ENCODE measurements around the gene ESPL1.
A peak's percentile ranks its signal among the peaks of the same experiment; 100 is the strongest.
"Not testable (repeated sequence)": the region's sequence is repeated elsewhere in the genome, so short reads cannot be mapped to it uniquely, and the experiment has no call there.

The ESPL1 gene

DNA sequence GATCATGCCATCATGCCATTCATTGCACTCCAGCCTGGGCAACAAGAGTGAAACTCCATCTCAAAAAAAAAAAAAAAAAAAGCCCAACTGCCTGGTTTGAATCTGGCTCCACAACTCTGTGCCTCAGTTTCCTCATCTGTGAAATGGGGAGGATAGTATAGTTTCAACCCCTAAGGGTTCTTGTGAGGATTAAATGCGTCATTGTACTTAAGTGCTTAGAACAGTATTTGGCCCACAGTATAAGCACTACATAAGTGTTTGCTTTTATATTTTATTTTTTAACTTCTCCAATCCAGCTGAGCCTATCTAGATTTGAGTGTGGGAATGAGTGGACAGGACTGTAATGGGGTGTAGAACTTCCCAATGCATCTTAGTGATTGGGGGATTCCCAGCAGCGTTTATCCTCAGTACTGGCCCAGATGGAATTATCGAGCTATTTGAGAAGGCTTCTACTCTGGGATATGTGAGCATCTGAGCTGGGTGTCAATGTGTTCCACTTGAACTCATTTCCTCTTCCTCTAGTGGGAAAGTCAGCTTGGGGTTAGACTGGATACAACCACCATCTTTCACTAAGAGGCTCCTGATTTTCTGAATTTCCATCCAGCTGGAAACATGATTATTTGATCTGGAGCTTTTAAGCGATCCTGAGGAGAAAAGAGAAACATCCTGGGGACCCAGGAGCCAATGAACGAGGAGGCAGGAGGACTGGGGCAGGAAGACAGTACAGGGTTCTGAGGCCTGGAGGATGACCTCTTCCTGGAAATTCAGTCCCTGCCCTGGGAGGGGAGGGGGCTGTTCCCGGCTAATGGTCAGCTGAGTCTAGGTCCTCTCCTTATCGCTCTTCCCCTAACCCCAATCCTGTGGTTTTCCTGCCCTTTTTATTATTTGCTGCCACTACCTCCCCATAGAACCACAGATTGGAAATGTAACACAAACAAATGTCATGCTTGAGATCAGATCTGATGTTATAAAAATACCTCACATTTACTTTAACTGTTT, 9.3 kb upstream of the ESPL1 start:
- no peak for DNase-seq (ENCODE audit: low read depth)

DNA sequence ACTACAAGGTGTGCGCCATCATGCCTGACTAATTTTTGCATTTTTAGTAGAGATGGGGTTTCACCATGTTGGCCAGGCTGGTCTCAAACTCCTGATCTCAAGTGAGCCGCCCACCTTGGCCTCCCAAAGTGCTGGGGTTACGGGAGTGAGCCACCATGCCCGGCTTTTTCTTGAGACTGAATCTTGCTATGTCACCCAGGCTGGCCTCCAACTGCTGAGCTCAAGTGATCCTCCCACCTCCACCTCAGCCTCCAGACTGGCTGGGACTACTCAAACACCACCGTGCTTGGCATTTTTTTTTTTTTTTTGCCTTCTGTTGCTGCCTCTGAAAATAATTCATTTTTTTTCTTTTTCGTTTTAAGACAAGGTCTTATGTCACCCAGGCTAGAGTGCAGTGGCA, 8.2 kb upstream of the ESPL1 start:
- no peak for DNase-seq (ENCODE audit: low read depth)

DNA sequence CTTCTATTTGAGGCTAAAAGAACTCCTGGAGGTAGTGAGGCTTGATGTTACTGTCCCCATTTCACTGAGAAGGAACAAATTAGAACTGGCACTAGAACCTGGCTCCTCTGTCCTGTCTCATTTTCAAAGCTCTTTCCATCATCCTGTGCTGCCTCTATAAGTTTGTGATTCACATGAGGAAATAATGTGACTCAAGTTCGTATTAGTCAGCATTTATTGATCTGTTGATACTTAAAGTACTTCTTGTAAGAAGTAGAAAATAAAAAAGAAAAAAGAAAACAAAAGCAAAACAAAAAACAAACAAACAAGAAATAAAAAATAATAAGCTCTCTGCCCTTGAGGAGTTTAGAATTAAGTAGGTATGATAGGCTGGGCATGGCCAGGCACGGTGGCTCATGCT, 2.3 kb upstream of the ESPL1 start:
- no peak for DNase-seq (ENCODE audit: low read depth)

DNA sequence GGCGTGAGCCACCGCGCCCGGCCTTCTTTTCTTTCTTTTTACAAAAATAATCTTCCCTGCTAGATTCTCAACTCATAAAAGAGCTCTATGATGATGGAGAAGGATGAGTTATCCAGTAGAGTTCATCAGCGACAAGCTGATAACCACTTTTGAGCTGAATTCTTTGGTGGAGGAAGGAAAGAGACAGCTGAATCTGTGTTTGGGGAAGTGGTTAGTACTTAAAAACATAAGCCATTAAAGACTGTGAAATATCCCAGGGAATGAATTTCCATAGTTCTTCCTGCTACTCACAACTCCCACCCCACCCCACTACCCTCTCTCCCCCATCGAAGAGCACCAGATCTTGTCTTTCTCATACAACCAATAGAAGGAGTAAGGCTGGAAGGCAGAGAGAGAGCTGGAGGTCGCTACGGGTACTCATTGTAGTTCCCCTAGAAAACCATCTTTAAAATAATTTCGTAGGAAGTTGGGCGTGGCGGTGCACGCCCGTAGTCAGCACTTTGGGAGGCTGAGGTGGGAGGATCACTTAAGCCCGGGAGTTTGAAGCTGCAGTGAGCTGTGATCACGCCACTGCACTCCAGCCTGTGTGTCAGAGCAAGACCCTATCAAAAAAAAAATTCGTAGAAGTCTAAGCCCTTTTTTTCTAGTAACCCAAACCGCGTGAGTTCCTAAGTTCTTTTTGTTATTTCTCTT, 647 bp upstream of the ESPL1 start:
- no peak for DNase-seq (ENCODE audit: low read depth)

DNA sequence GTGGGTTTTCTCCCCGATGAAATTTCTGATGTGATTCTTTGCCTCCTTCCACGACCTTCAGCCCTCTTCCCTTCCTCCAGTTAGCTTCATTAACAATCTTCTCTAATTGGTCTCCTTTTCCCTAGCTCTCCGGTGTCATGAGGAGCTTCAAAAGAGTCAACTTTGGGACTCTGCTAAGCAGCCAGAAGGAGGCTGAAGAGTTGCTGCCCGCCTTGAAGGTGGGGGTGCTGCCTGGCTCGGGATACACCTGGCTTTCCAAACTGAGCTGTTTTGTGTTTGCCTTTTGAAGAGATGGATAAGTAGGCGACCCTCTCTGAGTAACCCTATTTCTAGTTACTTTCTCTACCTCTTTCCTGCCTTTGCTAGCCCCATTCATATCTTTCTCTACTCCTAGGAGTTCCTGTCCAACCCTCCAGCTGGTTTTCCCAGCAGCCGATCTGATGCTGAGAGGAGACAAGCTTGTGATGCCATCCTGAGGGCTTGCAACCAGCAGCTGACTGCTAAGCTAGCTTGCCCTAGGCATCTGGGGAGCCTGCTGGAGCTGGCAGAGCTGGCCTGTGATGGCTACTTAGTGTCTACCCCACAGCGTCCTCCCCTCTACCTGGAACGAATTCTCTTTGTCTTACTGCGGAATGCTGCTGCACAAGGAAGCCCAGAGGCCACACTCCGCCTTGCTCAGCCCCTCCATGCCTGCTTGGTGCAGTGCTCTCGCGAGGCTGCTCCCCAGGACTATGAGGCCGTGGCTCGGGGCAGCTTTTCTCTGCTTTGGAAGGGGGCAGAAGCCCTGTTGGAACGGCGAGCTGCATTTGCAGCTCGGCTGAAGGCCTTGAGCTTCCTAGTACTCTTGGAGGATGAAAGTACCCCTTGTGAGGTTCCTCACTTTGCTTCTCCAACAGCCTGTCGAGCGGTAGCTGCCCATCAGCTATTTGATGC, 797 bp downstream of the ESPL1 start:
- DNase-seq (ENCODE audit: low read depth) = no peak

DNA sequence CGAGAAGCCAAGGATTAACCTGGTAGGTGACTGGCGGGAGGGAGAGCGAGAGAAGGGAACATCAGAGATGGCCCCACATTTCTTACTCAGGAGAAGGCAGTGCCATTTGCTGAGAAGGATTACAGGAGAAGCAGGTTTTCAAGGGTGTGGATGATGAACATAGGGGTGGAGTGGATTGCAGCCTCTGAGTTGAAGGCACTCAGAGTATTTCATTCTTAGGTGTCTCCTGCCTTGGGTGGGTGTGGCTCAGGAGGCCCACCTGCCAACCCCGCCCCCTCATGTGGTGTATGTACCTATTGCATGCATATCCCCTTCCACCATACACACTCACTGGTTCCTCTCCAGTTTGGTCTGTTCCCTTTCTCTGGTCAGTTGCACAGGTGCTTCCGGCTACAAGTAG, 6.3 kb downstream of the ESPL1 start:
- DNase-seq (ENCODE audit: low read depth) = no peak

DNA sequence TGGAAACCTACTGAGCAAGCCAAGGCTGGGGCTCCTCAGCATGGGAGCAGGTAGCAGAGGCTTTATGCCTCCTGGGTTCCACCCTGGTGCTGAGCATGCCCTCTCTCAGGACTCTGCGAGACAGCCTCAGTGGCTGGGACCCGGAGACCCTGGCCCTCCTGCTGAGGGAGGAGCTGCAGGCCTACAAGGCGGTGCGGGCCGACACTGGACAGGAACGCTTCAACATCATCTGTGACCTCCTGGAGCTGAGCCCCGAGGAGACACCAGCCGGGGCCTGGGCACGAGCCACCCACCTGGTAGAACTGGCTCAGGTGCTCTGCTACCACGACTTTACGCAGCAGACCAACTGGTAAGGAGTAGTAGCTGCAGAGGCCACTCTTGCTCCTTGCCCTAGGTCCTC, 8.4 kb downstream of the ESPL1 start:
- DNase-seq (ENCODE audit: low read depth) = no peak

DNA sequence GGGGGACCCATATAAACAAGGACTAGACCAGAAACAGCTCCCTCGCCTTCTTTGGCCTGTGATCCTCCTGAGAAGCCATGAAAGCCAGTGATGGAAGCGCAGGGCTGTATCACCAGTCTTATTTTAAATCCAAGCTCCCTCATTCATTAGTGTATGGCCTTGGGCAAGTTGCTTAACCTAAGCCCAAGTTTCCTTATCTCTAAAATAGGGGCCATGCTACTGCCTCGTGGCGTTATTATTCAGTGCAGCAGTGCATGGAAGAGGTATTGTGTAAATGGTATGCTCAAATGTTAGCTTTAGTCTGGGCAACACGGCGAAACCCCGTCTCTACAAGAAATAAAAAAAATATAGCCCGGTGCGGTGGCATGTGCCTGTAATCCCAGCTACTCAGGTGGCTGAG, 9.9 kb downstream of the ESPL1 start:
- DNase-seq (ENCODE audit: low read depth) = peak; percentile 58

DNA sequence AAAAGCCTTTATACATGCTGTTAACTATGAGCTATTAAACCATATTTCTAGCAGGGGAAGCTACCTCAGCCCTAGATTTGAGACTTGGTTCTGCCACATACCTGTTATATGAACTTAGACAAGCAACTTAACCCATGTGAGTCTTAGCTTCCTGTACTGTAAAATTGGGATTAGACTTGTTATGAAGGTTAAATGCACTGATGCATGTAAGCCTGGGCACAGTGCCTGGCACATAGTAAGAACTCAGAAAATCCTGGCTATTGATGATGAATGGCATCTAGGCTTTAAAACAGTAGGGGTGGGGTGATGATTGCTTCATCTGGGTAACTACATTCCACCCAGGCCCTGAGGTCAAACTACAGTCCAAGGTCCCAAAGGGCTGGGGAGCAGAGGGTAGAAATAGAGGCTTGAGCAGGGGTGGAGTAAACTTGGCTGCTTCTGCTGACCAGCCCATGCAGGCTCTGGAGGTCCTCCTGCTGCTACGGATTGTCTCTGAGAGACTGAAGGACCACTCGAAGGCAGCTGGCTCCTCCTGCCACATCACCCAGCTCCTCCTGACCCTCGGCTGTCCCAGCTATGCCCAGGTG, 11.3 kb downstream of the ESPL1 start:
- DNase-seq (ENCODE audit: low read depth) = no peak

DNA sequence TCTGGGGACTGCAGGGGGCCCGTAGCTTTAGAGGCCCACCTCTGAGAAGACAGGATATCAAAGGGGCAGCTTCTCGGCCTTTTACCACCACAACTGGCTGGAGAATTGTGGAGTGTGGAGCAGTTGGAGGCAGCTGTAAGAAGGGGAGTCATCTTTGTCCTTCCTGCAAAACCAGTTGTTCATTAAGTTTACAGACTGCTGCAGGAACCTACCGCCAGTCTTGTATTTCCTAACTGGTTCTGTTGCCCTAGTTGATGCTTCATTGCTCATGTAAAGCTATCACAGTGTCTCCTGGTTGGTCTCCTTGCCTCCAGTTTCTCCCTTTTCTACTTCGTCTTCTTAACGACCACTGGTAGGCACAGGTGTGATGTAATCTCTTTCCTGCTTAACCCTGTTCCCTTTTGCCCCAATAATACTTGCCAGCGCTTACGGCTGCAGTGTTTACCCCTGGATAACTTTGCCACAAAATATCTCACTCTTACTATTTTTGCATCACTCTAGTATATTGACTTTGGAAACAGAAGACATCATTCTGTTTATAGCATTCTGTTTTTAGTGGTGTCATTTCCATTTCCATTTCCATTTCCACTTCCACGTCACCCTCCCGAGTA, 11.9 kb downstream of the ESPL1 start:
- no peak for DNase-seq (ENCODE audit: low read depth)

DNA sequence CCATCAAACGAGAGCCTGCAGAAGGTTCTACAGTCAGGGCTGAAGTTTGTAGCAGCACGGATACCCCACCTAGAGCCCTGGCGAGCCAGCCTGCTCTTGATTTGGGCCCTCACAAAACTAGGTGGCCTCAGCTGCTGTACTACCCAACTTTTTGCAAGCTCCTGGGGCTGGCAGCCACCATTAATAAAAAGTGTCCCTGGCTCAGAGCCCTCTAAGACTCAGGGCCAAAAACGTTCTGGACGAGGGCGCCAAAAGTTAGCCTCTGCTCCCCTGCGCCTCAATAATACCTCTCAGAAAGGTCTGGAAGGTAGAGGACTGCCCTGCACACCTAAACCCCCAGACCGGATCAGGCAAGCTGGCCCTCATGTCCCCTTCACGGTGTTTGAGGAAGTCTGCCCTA, 18.3 kb downstream of the ESPL1 start:
- DNase-seq (ENCODE audit: low read depth) = no peak

DNA sequence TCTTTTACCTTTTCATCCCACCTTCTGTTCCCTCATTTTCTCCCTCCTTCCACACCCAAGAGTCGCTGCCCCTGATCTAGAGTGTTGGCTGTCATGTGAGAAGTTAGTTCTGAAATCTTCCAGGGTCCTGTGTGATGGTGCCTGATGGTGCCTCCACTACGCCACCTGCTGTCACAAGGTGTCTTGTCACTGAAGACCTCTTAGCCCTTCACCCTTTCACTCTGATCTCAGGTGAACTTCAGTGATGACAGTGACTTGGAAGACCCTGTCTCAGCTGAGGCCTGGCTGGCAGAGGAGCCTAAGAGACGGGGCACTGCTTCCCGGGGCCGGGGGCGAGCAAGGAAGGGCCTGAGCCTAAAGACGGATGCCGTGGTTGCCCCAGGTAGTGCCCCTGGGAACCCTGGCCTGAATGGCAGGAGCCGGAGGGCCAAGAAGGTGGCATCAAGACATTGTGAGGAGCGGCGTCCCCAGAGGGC, 19.7 kb downstream of the ESPL1 start:
- DNase-seq (ENCODE audit: low read depth) = peak; percentile 48

DNA sequence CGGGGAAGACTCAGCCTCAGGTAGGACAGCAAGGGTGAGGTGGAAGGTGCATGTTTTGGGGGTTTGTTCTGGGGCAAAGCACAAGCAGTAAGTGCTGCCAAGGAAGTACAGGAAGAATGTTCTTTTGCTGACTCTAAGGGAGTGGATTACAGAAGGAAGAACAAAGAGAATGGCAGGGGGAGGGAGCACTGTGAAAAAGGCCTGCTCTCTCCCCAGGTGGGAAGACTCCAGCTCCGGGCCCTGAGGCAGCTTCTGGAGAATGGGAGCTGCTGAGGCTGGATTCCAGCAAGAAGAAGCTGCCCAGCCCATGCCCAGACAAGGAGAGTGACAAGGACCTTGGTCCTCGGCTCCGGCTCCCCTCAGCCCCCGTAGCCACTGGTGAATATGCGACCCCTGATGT, 20.2 kb downstream of the ESPL1 start:
- no peak for DNase-seq (ENCODE audit: low read depth)

DNA sequence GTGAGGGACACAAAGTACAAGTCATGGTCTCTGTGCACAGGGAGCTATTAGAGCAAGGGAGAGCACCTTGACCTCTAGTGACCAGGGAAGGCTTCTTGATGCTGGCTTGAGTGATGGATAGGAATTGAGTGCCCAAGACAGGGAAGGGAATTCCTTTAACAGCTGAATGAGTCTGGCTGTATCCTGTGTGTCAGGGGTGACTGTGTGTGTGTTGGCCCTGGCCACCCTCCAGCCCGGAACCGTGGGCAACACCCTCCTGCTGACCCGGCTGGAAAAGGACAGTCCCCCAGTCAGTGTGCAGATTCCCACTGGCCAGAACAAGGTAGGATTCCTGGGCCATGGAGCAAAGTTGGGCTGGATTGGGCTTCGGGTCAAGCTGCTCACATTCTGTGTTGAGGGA, 21.8 kb downstream of the ESPL1 start:
- no peak for DNase-seq (ENCODE audit: low read depth)

DNA sequence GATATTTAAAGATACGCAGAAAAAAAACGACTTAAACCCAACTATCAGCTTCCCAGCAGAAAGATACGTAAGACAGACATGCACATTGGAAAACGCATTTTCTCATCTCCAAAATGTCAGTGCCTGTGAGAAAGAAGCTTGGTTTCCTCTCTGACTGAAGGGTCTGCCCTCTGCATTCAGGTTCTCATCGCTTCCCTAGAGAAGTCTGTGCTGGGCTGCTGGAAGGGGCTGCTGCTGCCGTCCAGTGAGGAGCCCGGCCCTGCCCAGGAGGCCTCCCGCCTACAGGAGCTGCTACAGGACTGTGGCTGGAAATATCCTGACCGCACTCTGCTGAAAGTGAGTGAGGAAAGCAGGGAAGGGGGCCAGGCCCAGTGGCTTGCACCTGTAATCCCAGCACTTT, 22.6 kb downstream of the ESPL1 start:
- DNase-seq (ENCODE audit: low read depth) = peak; percentile 66

DNA sequence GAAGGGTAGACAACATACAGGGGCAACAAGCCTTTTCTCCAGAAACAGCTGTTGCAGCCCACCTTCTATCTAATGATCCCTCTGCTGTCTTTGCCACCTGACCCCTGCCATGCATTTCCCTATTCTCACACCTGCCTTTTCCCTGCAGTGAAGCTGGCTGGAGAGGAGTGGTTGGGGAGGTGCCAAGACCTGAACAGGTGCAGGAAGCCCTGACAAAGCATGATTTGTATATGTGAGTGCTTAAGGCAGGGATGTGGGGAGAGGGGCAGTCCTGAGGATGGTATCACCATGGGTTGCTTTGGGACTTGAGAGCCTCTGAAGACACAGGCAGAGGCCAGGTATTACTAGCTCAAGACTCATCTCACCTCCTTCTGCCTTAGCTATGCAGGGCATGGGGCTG, 24.3 kb downstream of the ESPL1 start:
- no peak for DNase-seq (ENCODE audit: low read depth)

DNA sequence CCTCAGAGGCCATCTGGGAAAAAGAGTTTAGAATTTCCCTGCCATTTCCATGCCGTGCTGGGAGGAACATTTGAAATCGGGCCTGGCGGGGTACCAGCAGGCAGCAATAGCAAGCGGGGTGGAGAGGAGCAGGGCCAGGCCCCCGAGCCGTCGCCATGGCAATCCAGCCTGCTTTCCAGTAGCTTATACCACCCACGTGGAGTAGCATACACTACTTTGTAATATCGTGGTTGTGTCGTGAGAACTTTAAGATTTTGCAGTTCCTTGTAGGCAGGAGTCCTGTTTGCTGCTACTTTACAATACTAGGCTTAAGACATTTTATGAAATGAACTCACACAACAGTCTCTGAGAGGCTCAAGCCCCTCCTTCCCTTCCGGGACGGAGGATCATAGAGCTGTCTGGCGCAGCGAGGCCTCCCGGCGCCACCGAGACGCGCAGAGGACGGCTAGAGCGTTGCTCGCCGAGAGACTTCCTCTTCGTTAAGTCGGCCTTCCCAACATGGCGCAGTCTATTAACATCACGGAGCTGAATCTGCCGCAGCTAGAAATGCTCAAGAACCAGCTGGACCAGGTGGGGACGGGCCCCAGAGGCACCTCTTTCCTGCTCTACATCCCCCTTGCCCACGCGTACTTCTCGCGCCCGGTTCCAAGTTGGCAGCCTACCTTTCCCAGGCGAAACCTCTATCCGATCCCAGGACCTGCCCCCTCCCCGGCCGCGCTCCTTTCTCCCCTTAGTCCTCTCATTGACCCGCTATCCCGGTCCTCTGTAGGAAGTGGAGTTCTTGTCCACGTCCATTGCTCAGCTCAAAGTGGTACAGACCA, 27.2 kb downstream of the ESPL1 start, which contains the start of gene PFDN5:
PFDN5 (plus strand) TSS at position 473 of the 821 bp plus-strand sequence; CDS start at position 499, 26 bp downstream.
- peak; percentile 92 for DNase-seq (ENCODE audit: low read depth)

DNA sequence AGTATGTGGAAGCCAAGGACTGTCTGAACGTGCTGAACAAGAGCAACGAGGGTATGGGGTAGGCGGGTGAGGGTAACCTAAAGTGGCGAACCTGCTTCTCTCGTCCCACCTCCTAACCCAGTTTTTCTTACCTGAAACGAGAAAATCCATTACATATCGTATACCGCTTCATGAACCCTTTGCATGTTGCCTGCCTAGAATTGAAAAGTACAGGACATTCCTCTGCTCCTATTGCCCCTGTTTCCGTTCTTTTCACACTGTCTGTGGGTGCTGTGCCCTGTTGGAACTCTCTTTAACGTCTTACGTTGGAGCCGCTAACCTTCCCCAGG, 27.8 kb downstream of the ESPL1 start:
- DNase-seq (ENCODE audit: low read depth) = no peak

DNA sequence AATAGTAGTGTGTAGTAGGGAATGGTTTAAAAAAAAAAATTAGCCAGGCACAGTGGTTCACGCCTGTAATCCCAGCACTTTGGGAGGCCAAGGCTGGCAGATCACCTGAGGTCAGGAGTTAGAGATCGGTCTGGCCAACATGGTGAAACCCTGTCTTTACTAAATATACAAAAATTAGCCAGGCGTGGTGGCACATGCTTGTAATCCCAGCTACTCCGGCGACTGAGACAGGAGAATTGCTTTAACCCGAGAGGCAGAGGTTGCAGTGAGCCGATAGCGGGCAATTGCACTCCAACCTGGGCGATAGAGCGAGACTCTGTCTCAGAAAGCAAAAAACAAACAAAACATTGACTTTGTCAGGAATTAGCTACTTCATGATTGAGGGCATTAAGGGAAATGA, 29.0 kb downstream of the ESPL1 start:
- DNase-seq (ENCODE audit: low read depth) = not testable (repeated sequence)

DNA sequence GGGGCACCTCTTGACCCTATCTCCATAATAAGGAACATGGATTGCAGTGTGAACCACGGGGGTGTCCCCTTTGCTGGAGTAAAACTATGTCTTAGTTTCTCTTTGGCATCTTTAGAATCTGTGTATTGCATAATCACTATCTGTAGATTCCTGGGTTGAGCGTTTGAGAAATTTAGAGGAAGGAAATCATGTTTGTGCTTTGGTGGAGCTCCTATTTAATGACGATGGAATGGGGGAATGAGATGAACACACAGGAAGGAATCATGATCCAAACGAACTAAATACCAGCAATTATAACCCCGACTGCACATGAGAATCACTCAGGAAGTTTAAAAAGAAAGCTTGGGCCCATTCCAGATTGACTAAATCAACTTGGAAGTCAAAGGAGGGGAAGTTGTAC, 30.1 kb downstream of the ESPL1 start:
- DNase-seq (ENCODE audit: low read depth) = peak; percentile 92

DNA sequence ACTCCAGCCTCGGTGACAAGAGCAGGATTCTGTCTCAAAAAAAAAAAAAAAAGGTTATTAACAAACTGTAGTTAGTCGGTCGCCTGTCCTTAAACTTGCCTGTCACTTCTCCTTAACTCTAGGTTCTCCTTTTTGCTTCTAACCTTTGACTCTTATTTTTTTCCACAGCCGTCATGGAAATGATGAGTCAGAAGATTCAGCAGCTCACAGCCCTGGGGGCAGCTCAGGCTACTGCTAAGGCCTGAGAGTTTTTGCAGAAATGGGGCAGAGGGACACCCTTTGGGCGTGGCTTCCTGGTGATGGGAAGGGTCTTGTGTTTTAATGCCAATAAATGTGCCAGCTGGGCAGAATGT, 31.0 kb downstream of the ESPL1 start:
- peak; percentile 80 for DNase-seq (ENCODE audit: low read depth)

All from amniotic epithelial cell (primary cell).